Neural progenitor cell (in vitro differentiated cells): ENCODE results near the gene COL20A1. TPM values are rescaled to one million over a fixed set of nuclear protein-coding genes. Genes with fewer than 3 reads are reported as not detected.
"Not testable (repeated sequence)": the region's sequence is repeated elsewhere in the genome, so short reads cannot be mapped to it uniquely, and the experiment has no call there.

ENCODE experiments used
- DNase-seq: peaks from one replicate; pipeline ENCODE4 v3.0.0-alpha.2; 2016; ENCODE audit warnings: low spot score
- H2AFZ ChIP-seq: fragments of 200-600 bp; sonication (generic); replicated peaks from 2 replicates; pipeline ENCODE4 v1.6.1; 2016; ENCODE audit warnings: antibody characterized with exemption
- H3F3A ChIP-seq: fragments of 200-600 bp; sonication (generic); 2 replicates; pipeline ENCODE4 v1.6.1; 2016; ENCODE audit warnings: antibody characterized with exemption, low read depth
- H3K27ac ChIP-seq: fragments of 200-600 bp; sonication (generic); 2 replicates; pipeline ENCODE4 v1.5.1; 2016; ENCODE audit warnings: mild to moderate bottlenecking
- H3K27me3 ChIP-seq: fragments of 200-600 bp; sonication (generic); 2 replicates; pipeline ENCODE4 v1.6.1; 2016; ENCODE audit warnings: mild to moderate bottlenecking, moderate library complexity
- H3K36me3 ChIP-seq: fragments of 200-600 bp; sonication (generic); 2 replicates; pipeline ENCODE4 v1.5.1; 2016
- H3K4me1 ChIP-seq: fragments of 200-600 bp; sonication (generic); 2 replicates; pipeline ENCODE4 v1.6.1; 2016; ENCODE audit warnings: mixed run types
- H3K4me2 ChIP-seq: fragments of 200-600 bp; sonication (generic); 2 replicates; pipeline ENCODE4 v1.6.1; 2016
- H3K4me3 ChIP-seq: fragments of 200-600 bp; sonication (generic); 2 replicates; pipeline ENCODE4 v1.5.1; 2016
- H3K79me2 ChIP-seq: fragments of 200-600 bp; sonication (generic); 2 replicates; pipeline ENCODE4 v1.6.1; 2016; ENCODE audit warnings: low read depth
- H3K9ac ChIP-seq: fragments of 200-600 bp; sonication (generic); 2 replicates; pipeline ENCODE4 v1.6.1; 2016
- H3K9me3 ChIP-seq: fragments of 200-600 bp; sonication (generic); 2 replicates; pipeline ENCODE4 v1.5.1; 2016; ENCODE audit warnings: low read depth
- H4K20me1 ChIP-seq: fragments of 200-600 bp; sonication (generic); 2 replicates; pipeline ENCODE4 v1.6.1; 2016; ENCODE audit warnings: low read depth
- H3K27ac Mint-ChIP-seq: 3 replicates; pipeline ENCODE4 v1.8.0; 2021; ENCODE audit warnings: mixed read lengths
- H3K27me3 Mint-ChIP-seq: 2 replicates; pipeline ENCODE4 v1.8.0; 2022; ENCODE audit warnings: low read depth, mild to moderate bottlenecking, inconsistent platforms, moderate library complexity, mixed read lengths; ENCODE audit not compliant: insufficient read depth
- H3K36me3 Mint-ChIP-seq: 3 replicates; pipeline ENCODE4 v1.8.0; 2021; ENCODE audit warnings: mixed read lengths
- H3K4me1 Mint-ChIP-seq: 3 replicates; pipeline ENCODE4 v1.8.0; 2021; ENCODE audit warnings: mixed read lengths
- H3K4me3 Mint-ChIP-seq: 3 replicates; pipeline ENCODE4 v1.8.0; 2021; ENCODE audit warnings: mild to moderate bottlenecking, moderate library complexity, mixed read lengths
- H3K9me3 Mint-ChIP-seq: 3 replicates; pipeline ENCODE4 v1.8.0; 2020; ENCODE audit warnings: mixed read lengths
- CTCF ChIP-seq: fragments of 200-600 bp; sonication (generic); IDR thresholded peaks from 2 replicates; pipeline ENCODE4 v1.5.1; 2017; ENCODE audit warnings: antibody characterized with exemption, mild to moderate bottlenecking
- EZH2 ChIP-seq: fragments of 200-600 bp; sonication (generic); IDR thresholded peaks from 2 replicates; pipeline ENCODE4 v1.6.1; 2017; ENCODE audit warnings: antibody characterized with exemption, mild to moderate bottlenecking, moderate library complexity
- EZH2phosphoT487 ChIP-seq: fragments of 200-600 bp; sonication (generic); IDR thresholded peaks from 2 replicates; pipeline ENCODE4 v1.6.1; 2017; ENCODE audit warnings: antibody characterized with exemption
- total RNA-seq: library from RNA; depleted of rRNA; stranded (reverse); fragments of >200 nt; gene quantifications from 2 replicates; pipeline ENCODE4 v1.2.3, GENCODE V29; 2015; ENCODE audit warnings: low replicate concordance

Gene COL20A1
- total RNA-seq, 1 donor from 2014 or later: 0.37 TPM

- peaks cover 8% of the 10 kb centered on the region for H3K9me3 Mint-ChIP-seq
- TF ChIP-seq EZH2 (no peak), CTCF (no peak), EZH2phosphoT487 (no peak)
- Histone ChIP-seq H3K9ac (no peak overlapping the region), H3K79me2 (no peaks in the 10 kb centered on the region), H3K27ac (no peak overlapping the region), H3F3A (no peaks in the 10 kb centered on the region), H2AFZ (no peak overlapping the region), H4K20me1 (no peaks in the 10 kb centered on the region), H3K9me3 (no peaks in the 10 kb centered on the region), H3K4me3 (no peak overlapping the region), H3K4me2 (no peak overlapping the region), H3K4me1 (no peaks in the 10 kb centered on the region), H3K27me3 (peaks cover 23% of the 10 kb centered on the region), H3K36me3 (no peaks in the 10 kb centered on the region)
- peaks cover 21% of the 10 kb centered on the region for H3K4me1 Mint-ChIP-seq
- H3K4me3 Mint-ChIP-seq: no peak overlapping the region
- no peak for DNase-seq
- H3K27me3 Mint-ChIP-seq: peaks cover 6% of the 10 kb centered on the region
- peaks cover 7% of the 10 kb centered on the region for H3K36me3 Mint-ChIP-seq
- peak overlapping the region; percentile 35 for H3K27ac Mint-ChIP-seq
These were observed 41.4 kb downstream of the COL20A1 start for GRCh38 chr20:63334356-63334755.

GRCh38 chr20:63335060-63335459 lies 42.1 kb downstream of the COL20A1 start:
- not testable (repeated sequence) for H3K4me2 ChIP-seq, H3K4me3 Mint-ChIP-seq, H3K27ac ChIP-seq, H2AFZ ChIP-seq, H3K9me3 ChIP-seq, H3K79me2 ChIP-seq, H3K36me3 ChIP-seq, H3K27ac Mint-ChIP-seq, DNase-seq, H3K9me3 Mint-ChIP-seq, H3K4me1 ChIP-seq, H3K9ac ChIP-seq, H3K27me3 Mint-ChIP-seq, H3K4me3 ChIP-seq, H3K36me3 Mint-ChIP-seq, H3F3A ChIP-seq, H4K20me1 ChIP-seq
- H3K4me1 Mint-ChIP-seq: peaks cover 21% of the 10 kb centered on the region
- peaks cover 23% of the 10 kb centered on the region for H3K27me3 ChIP-seq

- Mint-ChIP-seq H3K9me3 (peaks cover 8% of the 10 kb centered on the region), H3K27ac (peak overlapping the region; percentile 90)
These were observed 42.7 kb downstream of the COL20A1 start for GRCh38 chr20:63335711-63336110.

More at GRCh38 chr20:63335711-63336110, 42.7 kb downstream of the COL20A1 start:
- no peak overlapping the region for H3K4me3 Mint-ChIP-seq
- Histone ChIP-seq H3K27ac (no peak overlapping the region), H3K79me2 (no peaks in the 10 kb centered on the region), H3K9ac (no peak overlapping the region), H2AFZ (no peak overlapping the region), H3K4me3 (no peak overlapping the region), H3K36me3 (no peaks in the 10 kb centered on the region), H3K4me1 (no peaks in the 10 kb centered on the region), H4K20me1 (no peaks in the 10 kb centered on the region), H3K4me2 (no peak overlapping the region), H3F3A (no peaks in the 10 kb centered on the region), H3K27me3 (peaks cover 23% of the 10 kb centered on the region), H3K9me3 (no peaks in the 10 kb centered on the region)
- no peak for DNase-seq
- H3K27me3 Mint-ChIP-seq: peaks cover 6% of the 10 kb centered on the region
- TF ChIP-seq EZH2 (no peak), EZH2phosphoT487 (no peak), CTCF (no peak)
- H3K36me3 Mint-ChIP-seq: peaks cover 7% of the 10 kb centered on the region
- peaks cover 19% of the 10 kb centered on the region for H3K4me1 Mint-ChIP-seq
